CD1c-positive myeloid dendritic cell (primary cell): ENCODE data around the gene EPB41L5.
A peak's percentile ranks its signal among the peaks of the same experiment; 100 is the strongest.
"Not testable (repeated sequence)": the region's sequence is repeated elsewhere in the genome, so short reads cannot be mapped to it uniquely, and the experiment has no call there.

Source experiments
- DNase-seq: peaks from one replicate; pipeline ENCODE4 v3.0.0-alpha.2; 2016; ENCODE audit errors: extremely low spot score

Gene EPB41L5

DNA sequence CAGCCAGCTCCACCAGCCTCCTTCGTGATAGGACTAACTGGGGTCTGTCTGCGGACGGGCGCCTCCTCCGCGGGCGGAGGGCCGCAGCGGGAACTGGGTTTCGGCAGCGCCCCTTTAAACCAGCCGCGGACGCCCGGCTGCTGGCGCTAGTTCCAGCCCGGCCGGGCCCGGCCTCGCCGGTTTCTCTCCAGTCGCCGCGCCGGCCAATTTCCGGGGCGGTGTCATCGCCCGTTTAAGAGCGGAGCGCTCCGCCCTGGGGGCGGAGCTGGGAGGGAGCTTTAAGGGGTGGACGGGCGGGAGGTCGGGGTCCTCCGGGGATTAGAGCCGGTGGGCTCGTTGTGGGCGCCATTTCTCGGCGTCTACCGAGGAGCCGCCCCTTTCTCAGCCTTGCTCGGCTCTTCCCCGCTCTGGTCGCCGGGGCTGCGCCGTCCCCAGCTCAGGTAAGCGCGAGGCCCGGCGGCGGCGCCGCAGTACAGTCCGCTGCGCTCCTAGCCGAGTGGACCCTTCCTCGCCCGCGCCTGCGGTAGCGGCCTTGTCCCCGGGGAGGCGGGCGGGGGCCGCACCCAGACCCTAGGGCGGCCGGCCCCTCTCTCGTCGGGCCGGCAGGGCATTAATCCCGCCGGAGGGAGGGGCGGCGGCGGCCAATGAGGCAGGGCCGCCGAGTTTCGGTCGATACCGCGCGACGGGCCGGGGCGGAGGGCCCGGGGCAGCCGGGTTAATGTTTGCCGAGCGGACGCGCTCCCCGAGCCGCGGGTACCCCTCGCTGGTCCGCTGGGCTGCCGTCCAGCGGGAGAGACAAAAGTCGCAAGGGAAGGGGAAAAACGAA, at the start of gene EPB41L5:
EPB41L5 (plus strand) TSS at position 307 of the 826 bp plus-strand sequence. CDS start 6,008 bp downstream, outside the sequence.
- DNase-seq = peak; percentile 83

DNA sequence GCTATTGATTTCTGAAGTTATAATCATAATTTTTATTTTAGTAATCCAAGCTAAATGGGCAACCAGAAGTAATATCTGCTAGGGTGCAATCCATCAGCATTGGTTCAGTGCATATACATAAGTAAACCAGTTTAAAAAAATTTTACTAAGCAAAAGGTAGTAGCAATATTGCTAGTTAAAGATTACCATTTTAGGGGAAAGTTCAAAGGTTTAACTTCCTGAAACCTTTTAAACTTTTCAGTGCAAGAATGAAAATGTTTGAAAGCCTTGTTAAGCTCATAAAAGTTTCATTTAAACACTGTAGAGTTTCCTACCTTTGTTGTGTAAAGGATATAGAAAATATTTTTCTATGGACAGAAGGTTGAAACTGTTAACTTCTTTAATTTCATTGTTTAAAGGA, 31.0 kb upstream of the EPB41L5 start:
- no peak for DNase-seq

DNA sequence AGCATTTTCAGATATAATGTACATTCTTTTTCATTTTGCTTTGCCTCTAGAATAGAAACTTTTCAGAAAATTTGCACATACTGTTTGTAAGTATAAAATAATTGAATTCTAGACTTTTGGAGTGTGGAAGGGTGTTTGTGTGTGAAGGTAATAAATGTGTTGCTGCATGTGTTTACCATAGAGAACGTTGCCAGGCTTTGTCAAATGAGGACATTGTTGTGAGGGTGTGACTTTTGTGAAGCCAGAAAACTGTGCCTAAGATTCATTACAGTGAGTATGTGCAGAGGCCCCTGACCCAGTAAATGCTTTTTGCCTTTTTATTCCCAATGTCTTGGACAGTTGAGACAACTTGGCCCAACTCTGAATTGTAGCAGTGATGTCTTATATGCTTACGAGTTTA, 30.4 kb upstream of the EPB41L5 start:
- no peak for DNase-seq

DNA sequence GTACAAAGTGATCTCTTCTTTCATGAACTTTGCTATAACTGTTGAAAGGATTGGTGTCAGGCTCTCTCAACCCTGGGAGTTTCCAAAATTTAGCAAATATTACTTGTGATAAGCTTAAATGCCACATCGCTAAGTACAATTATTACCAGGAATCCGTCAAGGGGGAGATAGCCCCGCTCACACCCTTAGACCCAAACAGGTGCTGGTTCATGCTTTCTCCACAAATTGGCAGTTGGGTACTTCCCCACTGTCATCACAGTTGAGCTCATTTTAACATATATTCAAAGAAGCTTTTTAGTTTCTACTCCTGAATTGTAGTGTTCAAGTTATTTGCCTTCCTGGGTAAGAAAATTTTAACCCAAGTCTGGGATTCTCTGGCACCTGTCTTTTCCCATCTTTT, 29.8 kb upstream of the EPB41L5 start:
- no peak for DNase-seq

DNA sequence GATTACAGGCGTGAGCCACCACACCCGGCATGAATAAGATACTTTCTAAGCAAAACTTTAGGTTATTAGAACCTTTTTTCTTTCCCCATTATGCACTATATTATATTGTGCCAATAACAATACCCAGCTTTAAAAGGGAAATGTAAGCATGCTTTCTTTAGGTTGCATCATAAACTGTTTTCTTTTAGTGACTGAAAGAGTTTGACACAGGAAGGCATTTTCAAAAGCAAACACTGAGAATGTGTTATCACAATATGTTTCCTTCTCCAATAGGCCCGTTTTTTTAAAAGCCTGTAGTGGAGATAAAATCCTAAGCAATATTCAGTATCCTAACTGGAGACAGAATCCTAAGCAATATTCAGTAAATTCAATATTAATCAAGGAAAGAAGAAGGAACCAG, 16.7 kb upstream of the EPB41L5 start:
- DNase-seq = no peak

DNA sequence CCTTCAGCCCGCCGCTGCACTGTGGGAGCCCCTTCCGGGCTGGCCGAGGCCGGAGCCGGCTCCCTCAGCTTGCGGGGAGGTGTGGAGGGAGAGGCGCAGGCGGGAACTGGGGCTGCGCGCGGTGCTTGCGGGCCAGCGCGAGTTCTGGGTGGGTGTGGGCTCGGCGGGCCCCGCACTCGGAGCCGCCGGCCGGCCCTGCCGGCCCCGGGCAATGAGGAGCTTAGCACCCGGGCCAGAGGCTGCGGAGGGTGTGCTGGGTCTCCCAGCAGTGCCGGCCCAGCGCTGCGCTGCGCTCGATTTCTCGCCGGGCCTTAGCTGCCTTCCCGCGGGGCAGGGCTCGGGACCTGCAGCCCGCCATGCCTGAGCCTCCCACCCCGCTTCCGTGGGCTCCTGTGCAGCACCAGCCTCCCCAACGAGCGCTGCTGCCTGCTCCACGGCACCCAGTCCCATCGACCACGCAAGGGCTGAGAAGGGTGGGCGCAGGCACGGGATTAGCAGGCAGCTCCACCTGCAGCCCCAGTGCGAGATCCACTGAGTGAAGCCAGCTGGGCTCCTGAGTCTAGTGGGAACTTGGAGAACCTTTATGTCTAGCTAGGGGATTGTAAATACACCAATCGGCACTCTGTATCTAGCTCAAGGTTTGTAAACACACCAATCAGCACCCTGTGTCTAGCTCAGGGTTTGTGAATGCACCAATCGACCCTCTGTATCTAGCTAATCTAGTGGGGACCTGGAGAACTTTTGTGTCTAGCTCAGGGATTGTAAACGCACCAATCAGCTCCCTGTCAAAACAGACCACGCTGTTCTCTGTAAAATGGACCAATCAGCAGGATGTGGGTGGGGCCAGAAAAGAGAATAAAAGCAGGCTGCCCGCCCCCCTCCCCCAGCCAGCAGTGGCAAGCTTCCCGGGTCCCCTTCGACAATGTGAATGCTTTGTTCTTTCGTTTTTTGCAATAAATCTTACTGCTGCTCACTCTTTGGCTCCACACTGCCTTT, 15.7 kb upstream of the EPB41L5 start:
- not testable (repeated sequence) for DNase-seq

DNA sequence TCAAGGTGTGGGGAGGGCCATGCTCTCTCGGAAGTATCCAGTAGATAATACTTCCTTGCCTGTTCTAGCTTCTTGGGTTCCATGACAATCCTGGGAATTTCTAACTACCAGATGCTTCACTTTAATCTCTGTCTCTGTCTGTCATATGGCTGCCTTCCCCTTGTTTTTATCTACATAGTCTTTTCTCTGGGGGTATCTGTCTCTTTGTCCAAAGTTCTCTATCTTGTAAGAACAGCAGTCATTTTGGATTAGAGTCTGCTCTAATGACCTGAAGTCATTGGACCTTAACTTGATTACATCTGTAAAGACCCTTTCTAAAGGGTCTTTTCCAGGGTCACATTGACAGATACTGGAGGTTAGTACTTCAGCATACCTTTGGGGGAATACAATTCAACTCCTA, 11.4 kb upstream of the EPB41L5 start:
- no peak for DNase-seq

DNA sequence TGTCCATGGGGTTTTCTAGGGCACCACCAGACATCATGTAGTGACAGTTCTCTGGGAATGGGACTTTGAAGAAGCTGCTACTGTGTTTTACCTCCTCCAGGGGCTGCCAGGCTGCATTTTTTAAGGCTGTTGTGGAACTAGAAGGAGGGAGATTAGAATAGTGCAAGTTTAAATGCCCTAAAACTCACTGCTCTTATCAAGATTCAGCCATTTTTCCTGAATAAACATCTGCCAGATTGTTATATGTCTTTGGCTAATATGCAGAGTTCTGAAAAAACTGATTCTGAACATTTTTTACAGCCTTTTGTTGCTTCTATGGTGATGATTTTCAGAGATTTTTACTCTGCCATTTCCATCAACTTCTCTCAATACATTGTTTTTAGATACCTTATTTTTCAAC, 8.6 kb upstream of the EPB41L5 start:
- no peak for DNase-seq

DNA sequence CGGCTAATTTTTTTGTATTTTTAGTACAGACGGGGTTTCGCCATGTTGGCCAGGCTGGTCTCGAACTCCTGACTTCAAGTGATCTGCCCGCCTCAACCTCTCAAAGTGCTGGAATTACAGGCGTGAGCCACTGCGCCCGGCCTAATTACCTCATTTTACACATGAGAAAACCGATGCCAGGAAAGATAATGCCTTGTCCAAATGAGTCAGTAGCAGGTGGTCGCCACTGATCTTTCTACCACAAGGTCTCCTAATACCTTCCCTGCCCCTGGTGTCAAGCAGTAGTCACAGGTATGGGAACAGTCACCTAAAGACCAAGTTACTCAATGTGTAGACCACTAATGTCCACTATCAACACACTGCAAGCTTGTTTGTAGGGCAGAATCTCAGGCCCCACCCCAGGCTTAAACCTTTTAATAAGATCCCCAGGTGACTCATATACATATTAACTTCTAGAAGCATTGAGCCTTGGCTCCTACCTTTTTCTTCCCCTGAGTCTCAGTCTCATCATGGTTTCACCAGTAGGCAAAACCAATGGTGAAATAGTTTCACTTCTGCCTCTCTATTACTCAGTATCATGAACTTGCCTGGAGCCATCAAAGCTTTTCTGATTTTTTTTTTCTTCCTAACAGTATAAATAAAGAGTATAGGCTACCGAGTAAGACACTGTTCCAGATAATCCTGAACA, 6.9 kb upstream of the EPB41L5 start:
- DNase-seq = peak; percentile 27

DNA sequence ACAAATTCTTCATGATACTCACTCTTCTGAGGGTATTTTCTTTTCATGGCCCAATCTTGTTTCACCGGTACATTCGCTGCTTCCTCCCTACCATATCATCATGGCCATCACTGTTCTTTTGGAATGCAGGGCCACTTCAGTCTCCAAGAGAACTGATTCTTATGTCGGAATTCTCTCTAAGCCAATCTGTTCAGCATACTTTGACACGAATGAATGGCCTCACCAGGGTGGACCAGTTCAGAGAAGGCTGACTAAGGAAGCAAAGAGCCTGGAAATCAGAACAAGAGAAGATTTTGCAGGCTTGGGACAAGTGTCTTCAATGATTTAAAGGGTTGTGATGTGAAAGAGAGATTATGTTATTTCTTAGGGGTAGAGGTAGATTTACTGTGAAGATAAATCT, 5.0 kb upstream of the EPB41L5 start:
- no peak for DNase-seq

DNA sequence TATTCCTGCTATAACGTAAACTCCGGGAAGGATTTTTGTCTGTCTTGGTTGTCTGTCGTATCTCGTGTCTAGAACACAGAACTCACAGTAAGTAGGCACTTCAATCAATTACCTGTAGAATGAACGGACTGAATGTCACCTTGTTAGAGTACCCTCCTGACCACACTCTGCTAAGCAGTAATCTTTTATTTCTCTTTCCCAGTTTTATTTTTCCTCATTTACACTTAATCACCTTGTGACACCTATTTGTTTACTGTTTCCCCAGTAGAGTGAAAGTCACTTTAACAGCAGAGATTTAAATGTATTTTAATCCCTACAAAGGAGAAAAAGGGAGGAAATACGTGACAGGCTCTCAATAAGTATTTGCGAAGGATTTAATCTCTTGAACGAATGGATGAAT, 514 bp upstream of the EPB41L5 start:
- DNase-seq = no peak

DNA sequence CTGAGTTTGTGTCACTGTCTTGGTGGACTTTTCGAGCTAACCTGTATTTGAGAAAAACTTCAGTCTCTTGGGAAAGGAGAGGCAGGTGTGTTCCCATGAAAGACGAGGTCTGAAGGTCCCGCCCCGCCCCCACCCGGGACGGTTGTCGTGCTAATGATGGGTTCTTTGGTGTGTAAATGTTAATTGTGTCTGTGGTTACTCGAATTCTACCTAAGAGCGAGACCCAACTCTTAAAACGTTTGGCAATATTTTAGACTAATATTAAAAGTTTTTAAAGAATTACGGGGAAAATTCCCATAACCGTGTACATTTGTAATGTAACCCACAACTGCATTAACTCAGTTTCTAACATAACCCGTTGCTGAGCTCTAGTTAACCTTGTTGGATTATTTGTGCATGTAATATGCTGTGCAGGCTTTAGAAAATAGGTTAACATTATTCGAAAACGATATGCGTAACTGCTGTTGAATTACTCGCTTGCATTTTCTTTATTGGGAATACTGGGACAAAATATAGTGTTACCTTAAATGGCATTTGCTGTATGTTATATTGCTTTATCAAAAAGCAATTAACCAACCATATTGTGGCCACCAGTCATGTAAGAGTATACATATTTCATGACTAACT, 833 bp downstream of the EPB41L5 start:
- no peak for DNase-seq

DNA sequence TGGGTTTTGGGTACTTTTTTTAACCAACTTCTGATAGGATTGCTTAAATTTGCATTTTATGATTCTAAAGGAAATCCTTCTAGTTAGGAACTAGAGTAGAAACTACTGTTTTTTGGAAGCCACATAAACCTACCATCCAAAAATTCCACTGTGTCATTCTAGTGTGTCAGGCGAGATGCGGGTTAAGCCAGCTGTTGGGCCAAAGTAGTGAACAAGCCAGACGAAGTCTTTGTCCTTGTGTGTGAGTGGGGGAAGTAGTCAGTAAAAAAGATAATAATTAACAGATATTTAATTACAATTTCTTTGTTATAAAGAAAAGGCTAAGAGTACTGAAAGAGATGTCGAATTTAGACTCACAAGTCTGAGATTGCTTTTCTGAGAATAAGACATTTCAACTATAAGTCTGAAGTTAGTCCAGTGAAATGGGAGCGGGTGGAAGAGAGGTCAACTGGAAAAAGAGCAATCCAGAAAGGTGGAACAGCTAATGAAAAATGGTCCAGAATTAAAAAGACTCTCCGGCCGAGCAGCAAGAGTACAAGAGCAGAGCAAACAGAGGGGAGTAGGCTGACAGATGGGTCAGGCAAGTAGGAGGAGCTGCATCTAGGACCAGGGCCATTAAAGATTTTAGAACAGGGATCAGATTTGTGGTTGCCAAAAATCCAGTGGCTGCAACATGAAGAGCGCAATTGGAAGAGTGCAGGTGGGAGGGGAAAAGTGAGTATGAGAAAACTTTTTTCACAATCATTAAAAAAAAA, 1.5 kb downstream of the EPB41L5 start:
- DNase-seq = no peak

DNA sequence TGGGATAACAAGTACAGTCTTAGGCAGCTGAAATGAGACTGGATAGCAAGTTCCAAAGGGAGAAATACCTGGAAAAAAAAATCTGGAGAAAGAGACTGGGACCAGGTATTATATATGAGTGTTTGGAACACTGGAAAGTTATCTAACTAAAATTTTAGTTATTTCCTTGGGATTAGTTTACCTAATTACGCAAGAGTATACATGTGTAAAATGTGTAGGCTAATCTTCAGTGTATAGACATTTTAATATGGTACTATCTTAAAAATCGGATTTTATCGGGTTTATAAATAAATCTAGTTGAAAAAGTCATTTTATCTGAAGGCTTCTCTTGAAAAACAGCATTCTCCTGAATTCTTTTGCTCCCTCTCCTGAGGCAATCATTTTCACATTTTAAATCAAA, 3.9 kb downstream of the EPB41L5 start:
- no peak for DNase-seq

DNA sequence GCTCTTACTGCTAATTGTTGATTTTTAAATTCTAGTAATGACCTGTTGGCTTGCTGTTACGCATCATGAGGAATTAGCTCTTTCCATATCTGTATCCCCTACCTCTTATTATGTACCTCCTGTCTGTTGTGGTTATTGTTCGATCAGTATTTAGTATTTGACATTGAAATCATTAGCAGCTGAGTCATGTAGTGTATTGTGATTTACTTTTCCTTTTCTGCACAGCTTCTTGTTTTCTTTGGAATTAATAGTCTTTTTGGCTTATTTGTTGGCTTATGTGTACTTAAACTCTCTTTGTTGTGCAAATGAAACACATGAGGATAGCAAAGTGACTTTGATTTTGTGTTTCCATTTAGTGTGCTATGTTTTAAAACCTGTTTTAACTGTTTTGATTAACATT, 4.3 kb downstream of the EPB41L5 start:
- DNase-seq = no peak

DNA sequence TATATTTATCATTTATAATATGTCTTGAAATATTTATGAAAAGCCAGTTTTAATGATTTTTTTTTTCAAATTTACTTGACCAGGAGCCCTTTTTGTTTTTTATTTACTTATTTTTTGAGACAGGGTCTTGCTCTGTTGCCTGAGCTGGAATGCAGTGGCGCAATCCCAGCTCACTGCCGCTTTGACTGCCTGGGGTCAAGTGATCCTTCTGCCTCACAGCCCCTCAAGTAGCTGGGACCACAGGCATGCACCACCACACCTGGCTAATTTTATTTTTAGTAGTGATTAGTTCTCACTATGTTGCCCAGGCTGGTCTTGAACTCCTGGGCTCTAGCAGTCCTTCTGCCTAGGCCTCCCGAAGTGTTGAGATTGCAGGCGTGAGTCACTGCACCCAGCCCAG, 5.7 kb downstream of the EPB41L5 start:
- no peak for DNase-seq

DNA sequence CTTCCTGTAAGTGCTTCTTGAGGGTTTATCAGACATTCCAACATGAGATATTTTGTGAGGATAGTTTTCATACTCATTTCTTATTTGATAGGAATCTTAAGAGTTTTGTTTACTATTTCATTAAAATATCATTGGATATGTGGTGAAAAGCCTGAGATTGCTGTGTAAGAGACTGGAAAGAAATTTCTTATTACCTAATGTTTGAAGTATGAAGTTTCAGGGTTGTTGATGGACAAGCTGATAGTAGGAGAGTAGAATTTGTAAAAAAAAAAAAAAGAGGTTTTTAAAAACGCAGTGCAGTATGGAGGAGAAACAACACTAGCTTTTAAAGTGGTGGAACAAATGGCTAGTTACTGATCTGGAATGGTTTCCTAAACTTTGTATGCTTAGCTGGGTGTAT, 7.7 kb downstream of the EPB41L5 start:
- no peak for DNase-seq

DNA sequence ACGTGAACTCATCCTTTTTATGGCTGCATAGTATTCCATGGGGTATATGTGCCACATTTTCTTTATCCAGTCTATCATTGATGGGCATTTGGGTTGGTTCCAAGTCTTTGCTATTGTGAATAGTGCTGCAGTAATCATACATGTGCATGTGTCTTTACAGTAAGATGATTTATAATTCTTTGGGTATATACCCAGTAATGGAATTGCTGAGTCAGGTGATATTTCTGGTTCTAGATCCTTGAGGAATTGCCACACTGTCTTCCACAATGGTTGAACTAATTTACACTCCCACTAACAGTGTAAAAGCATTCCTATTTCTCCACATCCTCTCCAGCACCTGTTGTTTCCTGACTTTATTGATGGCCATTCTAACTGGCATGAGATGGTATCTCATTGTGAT, 9.6 kb downstream of the EPB41L5 start:
- not testable (repeated sequence) for DNase-seq

DNA sequence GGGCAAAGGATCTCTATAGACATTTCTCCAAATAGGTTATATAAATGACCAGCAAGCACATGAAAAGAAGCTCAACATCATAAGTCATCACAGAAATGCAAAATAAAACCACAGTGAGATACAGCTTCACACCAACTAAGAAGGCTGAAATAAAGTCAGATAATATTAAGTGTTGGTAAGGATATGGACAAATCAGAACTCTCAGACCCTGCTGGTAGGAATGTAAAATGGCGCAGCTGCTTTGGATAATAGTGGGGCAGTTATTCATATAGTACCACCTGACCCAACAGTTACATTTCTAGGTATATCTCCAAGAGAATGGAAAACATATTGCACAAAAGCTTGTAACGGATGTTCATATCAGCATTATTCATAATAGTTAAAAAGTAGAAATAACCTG, 14.0 kb downstream of the EPB41L5 start:
- no peak for DNase-seq

DNA sequence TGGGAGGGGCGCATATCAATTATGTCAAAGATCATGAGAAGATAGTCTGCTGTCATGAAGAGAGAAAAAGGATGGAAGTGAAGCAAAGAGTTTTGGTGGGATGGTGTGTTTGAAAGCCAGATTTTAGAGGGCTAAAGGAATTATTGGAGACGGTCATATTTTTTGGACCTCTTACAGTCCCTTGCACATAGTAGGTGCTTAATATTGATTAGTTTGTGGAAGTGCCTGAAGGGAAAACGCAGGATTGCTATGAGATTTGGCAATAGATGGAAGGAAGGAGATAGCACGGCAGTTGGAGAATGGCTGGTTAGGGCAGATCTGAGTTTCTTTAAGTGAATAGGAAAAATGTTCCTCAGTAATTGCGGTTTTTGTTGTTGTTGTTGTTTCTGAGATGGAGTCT, 15.9 kb downstream of the EPB41L5 start:
- DNase-seq = no peak
